ENCODE data around the gene PRICKLE3. TPM values are rescaled to one million over a fixed set of nuclear protein-coding genes. Genes with fewer than 3 reads are reported as not detected.

Gene PRICKLE3
- total RNA-seq, 2 experiments from 2014 or later = 9.9 to 16.7 TPM

DNA sequence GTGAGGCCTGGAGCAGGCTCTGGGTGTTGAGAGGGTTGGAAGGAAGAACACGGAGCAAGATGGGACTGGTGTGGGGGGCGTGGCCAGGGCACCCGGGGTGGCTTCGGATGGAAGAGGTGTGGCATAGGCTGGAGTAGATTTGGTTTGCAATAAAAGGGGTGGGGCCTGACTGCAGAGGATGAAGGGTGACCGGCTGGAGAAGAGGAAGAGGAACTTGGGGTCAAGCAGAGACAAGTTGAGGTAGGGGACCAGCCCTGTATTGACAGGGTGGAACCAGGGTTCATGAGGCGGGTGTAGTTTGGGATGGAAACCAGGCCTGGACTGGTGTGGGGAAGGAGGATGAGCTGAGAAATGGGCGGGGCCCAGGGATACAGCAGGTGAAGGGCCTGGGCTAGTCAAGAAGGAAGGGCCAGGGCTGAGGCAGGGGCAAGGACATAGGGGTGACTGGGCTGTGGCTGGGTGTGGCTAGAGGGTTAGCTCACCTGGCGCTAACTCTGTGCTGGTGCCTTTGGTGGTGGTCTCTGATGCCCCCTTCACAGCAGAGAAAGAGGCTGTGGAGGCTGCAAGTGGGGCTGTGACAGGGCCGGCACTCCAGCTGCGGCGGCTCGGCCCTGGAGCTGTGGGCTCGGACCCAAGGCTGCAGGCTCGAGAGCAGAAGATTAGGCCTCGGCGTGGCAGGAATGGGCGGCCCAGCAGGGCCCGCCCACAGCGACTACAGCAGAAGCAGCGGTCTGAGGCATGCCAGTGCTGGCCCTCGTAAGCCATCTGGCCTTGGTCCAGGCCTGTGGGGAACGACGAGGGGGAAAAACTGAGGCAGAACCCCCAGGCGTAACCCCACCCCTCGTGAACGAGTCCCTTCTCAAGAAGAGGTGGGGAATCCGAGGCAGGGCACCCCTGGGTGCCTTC is 9.5 kb downstream of the PRICKLE3 start:
- ChIA-PET POLR2A (no interaction called here), CTCF (ENCODE audit: unreplicated experiment) (no interaction called here)
- H3K9me3 ChIP-seq (ENCODE audit: low read length) = no peaks in the 10 kb centered on the region
- H3K4me3 ChIP-seq (ENCODE audit: low read depth, low read length, poor library complexity, severe bottlenecking) = no peak overlapping the region
- no peak for DNase-seq (ENCODE audit: low spot score)
- no TSS peak for BruUV-seq (replicated peaks)
- no peak overlapping the region for H2AFZ ChIP-seq (ENCODE audit: low read length)
- peaks cover 7% of the 10 kb centered on the region; the same call in 1 of the 2 replicates for H3K79me2 ChIP-seq (ENCODE audit: insufficient read depth, low read depth, low read length)
- H3K4me2 ChIP-seq (ENCODE audit: low read length) = no peak overlapping the region
- intact Hi-C loops (cut with micrococcal nuclease; ENCODE audit: unreplicated experiment) = no loop called here
- H3K9me2 ChIP-seq (ENCODE audit: insufficient read depth, low read length) = no peaks in the 10 kb centered on the region
- peaks cover 58% of the 10 kb centered on the region for H3K36me3 ChIP-seq (ENCODE audit: insufficient read depth, low read length)
- peaks cover 10% of the 10 kb centered on the region for H3K4me1 ChIP-seq (ENCODE audit: insufficient read depth, low read length, poor library complexity, severe bottlenecking)
- H4K20me1 ChIP-seq (ENCODE audit: insufficient read depth, low read length) = peaks cover 6% of the 10 kb centered on the region; the same call in 1 of the 2 replicates
- H3K27ac ChIP-seq (ENCODE audit: low read depth, low read length, poor library complexity, severe bottlenecking) = no peak overlapping the region
- no peak for TF ChIP-seq EZH2phosphoT487 (IDR thresholded peaks at IDR 0.05; ENCODE audit: borderline replicate concordance, low read depth, low read length)
- TF ChIP-seq, protein P1, sequence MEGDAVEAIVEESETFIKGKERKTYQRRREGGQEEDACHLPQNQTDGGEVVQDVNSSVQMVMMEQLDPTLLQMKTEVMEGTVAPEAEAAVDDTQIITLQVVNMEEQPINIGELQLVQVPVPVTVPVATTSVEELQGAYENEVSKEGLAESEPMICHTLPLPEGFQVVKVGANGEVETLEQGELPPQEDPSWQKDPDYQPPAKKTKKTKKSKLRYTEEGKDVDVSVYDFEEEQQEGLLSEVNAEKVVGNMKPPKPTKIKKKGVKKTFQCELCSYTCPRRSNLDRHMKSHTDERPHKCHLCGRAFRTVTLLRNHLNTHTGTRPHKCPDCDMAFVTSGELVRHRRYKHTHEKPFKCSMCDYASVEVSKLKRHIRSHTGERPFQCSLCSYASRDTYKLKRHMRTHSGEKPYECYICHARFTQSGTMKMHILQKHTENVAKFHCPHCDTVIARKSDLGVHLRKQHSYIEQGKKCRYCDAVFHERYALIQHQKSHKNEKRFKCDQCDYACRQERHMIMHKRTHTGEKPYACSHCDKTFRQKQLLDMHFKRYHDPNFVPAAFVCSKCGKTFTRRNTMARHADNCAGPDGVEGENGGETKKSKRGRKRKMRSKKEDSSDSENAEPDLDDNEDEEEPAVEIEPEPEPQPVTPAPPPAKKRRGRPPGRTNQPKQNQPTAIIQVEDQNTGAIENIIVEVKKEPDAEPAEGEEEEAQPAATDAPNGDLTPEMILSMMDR (conservative IDR thresholded peaks at IDR 0.05; ENCODE audit: low read length) = no peak

DNA sequence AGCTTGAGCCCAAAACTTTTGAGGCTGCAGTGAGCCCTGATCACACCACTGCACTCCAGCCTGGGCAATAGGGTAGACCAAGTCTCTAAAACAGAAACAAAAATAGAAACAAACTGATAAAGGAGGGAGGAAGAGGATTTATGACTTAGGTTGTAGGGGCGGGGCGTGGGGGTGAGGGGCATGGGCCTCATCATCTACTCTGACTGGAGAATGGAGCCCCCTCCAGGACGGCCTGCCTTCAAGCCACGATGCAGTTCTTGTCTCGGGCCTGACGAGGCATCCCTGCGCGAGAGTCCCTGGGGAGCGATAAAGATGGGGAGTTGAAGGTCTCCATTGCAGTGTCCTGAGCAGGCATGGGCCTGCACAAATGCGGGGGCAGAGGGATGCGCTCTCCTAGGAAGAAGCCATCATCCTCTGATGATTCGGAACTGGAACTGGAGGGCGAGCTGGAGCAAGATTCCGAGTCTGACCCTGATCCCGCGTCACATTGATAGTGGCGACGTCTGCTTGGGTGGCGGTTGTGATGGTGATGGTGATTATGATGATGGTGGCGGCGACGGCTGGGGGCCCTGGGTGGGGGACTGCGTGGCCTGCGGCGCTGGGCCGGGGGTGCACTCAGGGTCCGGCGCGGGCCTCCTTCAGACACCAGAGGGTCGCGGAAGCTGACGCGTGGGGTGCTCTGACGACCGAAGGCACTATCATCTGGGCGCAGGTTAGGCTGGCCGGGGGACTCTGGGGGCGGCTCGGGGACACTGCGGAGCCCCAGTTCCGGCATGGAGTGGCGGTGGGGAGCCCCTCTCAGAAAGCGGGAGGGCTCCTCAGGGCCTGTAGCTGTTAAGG is 10.5 kb downstream of the PRICKLE3 start:
- Histone ChIP-seq H3K27ac (ENCODE audit: low read depth, low read length, poor library complexity, severe bottlenecking) (no peak overlapping the region), H3K4me2 (ENCODE audit: low read length) (no peak overlapping the region), H2AFZ (ENCODE audit: low read length) (no peak overlapping the region), H3K9me2 (ENCODE audit: insufficient read depth, low read length) (no peaks in the 10 kb centered on the region), H3K9me3 (ENCODE audit: low read length) (no peaks in the 10 kb centered on the region), H4K20me1 (ENCODE audit: insufficient read depth, low read length) (peaks cover 6% of the 10 kb centered on the region; the same call in 1 of the 2 replicates), H3K36me3 (ENCODE audit: insufficient read depth, low read length) (peaks cover 55% of the 10 kb centered on the region), H3K4me3 (ENCODE audit: low read depth, low read length, poor library complexity, severe bottlenecking) (no peak overlapping the region), H3K79me2 (ENCODE audit: insufficient read depth, low read depth, low read length) (peaks cover 7% of the 10 kb centered on the region; the same call in 1 of the 2 replicates), H3K4me1 (ENCODE audit: insufficient read depth, low read length, poor library complexity, severe bottlenecking) (peaks cover 14% of the 10 kb centered on the region)
- POLR2A ChIA-PET = no interaction called here
- no peak for TF ChIP-seq EZH2phosphoT487 (IDR thresholded peaks at IDR 0.05; ENCODE audit: borderline replicate concordance, low read depth, low read length)
- TF ChIP-seq, protein P1 (conservative IDR thresholded peaks at IDR 0.05; ENCODE audit: low read length) = no peak
- no TSS peak for BruUV-seq (replicated peaks)
- CTCF ChIA-PET (ENCODE audit: unreplicated experiment) = no interaction called here
- no peak for DNase-seq (ENCODE audit: low spot score)
- intact Hi-C loops (cut with micrococcal nuclease; ENCODE audit: unreplicated experiment) = no loop called here
